ENCODE data around the gene UNC5B.
A peak's percentile ranks its signal among the peaks of the same experiment; 100 is the strongest.

The UNC5B gene

DNA sequence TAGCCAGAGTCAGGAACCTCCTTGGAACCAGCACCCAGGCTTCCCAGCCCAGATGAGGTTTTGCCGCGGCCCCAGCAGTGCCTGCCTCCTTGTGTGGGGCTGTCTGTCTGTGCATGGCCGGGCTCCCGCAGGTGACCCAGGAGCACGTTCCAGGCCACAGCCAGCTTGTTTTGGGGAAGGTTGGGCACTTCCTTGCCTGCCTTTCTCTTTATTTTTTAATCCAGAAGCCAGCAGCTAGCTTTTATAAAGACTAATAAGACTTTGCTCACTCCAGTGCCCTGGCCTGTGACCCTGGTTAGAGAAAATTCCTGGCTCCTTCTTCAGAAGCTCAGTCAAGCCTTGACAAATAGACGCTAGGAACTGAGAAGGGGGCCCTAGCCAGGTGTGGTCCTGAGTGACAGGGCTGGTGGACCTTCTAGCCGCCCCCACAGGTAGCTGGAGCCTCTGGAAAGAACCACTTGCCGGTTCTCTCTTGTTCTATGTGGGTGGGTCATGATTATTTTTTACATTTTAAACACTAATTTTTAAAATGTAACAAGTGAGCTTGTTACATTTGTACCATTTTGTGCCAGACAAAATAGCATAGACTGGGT, 107.5 kb downstream of the UNC5B start:
- DNase-seq (ENCODE audit: low spot score), result no peak

DNA sequence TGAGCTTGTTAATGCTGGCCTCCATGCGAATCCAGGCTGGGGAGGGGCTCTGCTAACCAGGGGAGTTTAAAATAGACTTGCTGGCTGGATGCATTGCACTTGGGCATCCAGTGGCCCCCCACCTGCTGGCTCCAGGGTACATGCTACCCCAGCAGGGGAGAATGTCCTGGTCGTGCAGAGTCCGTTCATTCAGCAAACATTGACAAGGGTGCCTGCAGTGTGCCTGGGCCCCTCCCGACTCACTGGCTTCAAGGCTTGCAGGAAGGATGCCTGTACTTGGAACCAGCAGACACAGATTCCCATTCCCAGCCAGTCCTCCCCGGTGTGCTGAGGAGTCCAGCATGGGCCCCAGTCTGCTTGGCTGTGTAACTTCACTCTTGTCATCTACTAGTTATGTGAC, 108.2 kb downstream of the UNC5B start:
- no peak for DNase-seq (ENCODE audit: low spot score)

DNA sequence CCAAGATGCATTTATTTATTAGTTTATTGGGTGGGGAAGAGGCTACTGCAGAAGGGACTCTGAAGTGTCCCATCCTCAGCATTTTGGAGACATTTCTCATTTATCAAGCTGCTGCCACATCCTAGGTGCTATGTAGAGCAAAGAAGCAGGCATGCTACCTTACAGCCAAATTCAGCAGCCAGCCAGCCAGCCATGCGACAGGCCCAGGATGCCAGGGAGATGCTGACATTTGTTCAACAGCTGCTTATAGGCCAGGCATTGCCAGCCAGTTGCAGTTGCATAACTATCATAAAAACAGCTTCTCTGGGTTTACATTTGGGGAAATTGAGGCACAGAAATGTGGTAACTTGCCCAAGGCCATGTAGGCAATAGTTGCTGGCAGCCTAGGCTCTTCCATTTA, 109.0 kb downstream of the UNC5B start:
- no peak for DNase-seq (ENCODE audit: low spot score)

DNA sequence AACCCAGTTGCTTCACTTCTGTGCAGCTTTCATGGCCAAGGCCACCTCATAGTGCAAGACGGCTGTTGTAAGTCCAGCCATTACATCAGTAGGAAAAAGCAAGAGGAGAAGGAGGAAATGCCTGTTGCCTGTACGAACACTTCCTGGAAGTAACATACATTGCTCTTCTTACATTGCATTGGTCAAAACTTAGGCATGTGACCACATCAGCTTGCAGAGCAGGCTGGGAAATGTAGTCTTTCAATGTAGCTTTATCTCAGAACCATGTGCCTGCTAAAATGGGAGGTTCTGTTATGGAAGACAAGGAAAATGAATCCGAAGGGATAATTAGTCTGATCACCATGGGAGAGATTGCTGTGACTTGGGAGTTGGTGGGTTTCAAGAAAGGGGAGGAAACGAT, 111.0 kb downstream of the UNC5B start:
- no peak for DNase-seq (ENCODE audit: low spot score)

DNA sequence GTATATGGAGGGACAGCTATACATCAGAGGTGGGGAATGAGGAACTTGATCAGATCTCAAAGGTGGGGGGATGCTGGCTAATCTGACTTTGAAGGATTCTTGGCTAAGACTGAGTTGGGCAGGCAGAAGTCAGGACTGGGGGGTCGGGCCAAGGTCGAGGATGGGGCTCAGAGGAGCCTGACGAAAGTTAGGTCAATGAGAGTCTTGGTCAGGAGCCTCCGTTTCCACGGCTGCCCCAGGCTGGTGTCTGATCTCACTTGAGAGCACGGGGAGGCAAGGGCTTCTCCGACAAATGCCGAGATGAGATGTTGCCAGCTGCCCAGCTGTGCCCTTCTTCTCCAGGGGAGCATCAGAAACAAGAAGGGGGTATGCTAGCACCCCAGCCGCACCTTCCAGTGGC, 112.4 kb downstream of the UNC5B start:
- no peak for DNase-seq (ENCODE audit: low spot score)

DNA sequence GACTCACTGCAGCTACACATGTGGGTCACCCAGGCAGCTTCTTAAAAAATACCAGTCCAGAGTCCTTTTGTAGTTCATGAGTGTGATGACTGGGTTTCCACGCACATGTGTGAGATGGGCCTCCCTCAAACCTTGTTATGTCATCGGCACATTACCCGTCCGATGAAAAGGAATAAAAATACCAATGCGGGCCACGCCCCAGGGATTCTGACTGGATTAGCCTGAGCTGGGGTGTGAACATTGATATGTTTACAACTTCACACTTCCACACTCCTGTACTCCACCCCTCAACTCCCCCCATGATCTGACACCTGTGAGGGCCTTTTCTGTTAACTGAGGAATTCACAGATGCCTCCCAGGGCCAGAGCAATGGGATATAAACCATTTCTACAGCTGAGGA, 112.9 kb downstream of the UNC5B start:
- DNase-seq (ENCODE audit: low spot score), result no peak

DNA sequence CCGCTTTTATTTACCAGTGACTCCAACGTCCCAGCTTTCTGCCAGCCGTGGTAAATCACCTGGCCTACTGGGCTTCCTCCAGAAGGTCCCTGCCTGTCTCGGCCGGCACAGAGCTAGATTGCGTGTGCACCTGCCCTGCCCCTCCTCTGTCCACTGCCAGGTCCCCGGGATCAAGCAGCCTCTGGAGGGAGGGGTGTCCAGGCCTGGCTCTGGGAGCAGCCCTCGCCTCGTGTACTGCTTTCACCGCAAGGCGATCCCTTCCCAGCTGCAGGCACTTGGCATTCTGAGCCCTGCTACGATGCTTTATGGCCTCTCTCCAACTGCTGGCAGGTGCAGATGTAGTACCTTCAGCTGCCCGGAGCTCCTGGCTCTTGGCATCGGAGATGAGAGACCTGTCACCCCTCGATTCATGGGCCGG, 114.1 kb downstream of the UNC5B start:
- no peak for DNase-seq (ENCODE audit: low spot score)

DNA sequence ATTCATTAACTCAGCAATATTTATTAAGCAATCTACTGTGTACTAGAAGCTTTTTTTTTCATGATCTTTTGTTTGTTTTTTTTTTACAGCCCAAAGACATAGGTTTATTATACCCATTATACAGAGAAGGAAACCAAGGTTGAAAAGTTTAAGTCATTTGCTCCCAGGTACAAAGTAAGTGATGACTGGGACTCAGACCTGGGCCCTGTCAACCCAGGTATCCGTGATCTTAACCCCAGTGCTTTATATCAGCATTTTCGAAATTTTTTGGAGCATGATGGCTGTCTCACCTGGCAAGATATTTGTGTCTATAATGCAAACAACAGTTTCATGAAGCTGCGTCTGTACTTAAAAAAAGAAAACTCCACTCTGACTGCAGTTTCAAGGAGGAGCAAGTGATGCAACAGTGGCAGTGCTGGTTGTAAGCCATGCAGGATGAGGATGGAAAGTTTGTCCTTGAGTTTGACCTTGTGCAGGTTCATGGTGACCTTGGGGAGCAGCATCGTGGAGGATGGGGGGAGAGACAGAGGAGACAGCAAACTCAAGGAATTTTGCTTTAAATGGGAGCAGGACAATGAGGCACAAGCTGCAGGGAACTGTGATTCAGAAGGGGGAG, 118.5 kb downstream of the UNC5B start:
- DNase-seq (ENCODE audit: low spot score), result no peak

DNA sequence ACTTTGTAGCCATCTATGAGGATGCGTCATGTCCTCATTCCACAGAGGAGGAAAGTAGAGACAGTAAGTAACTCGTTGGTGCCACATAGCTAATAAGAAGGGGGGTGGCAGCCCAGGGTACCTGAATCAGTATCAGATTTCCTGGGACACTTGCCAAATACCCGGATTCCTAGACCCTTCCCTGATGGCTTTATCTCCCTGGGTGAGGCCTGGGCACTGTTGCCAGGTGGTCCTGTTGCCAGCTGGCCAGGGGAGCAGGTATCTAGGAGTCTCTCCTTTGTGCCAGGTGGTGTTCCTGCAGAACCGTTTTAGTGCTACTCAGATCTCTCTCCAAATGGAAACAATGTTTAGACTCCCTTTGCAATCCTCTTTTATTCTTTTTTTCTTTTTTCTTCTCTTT, 119.4 kb downstream of the UNC5B start:
- DNase-seq (ENCODE audit: low spot score), result no peak

DNA sequence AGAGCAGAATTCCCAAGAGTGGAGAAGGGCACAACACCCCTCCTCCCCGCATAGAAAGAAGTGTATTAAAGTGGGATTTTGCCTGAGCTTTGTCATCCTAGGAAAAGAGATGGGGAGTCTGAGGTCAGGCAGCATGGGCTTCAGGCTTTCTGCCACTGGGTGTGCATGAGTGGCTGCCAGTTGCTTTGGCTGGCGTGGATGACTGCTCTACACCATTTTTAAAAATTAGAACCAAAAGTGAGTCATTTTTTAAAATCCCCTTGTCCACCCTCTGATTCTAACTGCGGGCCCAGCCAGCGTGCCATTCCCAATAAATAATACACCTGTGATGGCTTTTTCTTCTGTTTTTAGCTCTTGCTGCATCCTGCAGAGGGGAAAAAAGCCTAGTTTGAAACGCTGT, 120.1 kb downstream of the UNC5B start:
- DNase-seq (ENCODE audit: low spot score), result no peak

DNA sequence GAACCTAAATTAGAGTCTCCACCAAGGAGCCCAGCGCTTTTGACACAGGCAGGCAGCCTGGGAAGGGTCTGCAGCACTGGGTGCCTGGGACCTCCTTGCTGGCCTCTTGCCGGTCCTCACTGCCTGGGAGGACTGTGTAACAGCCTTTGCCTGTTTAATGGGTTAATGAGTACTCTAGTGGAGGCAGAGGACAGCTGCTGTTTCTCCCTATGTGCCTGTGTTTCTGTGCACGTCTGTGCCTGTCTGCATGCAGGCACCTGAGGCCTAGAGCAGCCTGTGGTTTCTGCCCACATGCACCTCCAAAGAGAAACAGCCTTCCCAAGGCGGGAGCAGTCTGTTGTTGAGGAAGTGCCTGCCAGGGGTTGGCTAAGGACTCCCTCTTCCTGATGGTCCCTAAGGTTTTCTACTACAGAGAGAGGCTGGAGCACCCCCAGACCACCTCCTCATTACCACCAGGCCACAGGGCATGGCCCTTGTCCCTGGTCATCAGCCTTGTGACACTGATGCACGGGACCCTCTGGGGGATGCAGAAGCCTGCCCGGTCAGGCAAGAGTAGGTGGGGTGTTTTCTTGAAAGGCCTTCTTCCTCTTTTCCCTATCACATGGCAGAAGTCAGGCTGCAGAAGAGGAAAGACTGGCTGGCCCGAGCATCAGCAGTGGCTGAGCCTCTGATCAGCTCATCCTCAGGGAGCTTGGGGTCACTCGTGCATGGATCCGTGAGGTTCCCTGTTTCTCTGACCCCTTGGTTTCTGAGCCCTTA, 120.9 kb downstream of the UNC5B start:
- DNase-seq (ENCODE audit: low spot score), result no peak

DNA sequence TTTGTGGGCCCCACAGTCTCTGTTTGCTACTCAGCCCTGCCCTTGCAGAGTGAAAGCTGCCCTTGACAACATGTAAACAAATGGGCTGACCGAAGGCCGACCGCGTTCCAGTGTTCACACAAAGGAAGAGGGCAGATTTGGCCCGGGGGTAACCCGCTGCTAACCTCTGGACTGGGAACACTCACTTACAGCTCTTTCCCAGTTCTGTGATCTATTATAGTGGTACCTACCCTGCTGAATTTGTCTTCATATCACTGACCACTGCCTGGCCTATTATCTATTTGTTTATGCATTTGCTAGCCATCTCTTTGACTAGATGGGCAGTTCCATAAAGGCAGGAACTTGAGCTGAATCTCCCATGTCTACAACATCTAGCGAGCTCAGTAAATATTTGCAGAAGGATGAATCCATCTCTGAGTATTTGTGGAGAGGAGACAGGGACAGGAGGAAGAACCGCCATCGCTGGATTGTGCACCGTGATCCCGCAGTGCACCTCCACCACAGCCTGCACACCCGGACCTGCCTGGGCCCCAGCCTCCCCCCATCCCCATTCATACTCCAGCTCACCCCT, 121.9 kb downstream of the UNC5B start:
- no peak for DNase-seq (ENCODE audit: low spot score)

DNA sequence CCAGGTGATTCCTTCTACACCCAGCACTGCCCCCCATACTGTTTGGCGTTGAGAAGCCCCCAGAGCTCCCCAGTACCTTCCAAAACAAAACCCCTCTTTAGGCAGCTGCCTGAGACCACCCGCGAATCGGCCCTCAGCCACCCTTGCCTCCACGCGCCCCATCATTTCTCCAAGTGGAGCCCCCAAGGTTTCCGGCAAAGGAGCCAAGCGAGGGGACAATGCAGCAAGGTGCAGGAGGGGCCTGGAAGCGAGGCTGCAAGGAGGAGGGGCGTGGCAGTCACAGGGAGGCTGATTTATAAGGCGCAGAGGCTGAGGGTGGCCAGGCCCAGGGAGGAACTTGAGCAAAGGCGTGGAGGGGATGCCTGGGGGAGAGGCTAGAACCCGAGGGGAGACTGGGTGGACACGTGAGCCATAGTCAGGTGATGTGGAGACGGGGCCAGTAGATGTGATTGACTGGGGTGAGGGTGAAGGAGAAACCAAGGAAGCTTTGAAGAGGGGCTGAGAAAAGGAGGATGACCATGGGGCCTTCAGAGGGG, 122.9 kb downstream of the UNC5B start:
- DNase-seq (ENCODE audit: low spot score), result no peak

DNA sequence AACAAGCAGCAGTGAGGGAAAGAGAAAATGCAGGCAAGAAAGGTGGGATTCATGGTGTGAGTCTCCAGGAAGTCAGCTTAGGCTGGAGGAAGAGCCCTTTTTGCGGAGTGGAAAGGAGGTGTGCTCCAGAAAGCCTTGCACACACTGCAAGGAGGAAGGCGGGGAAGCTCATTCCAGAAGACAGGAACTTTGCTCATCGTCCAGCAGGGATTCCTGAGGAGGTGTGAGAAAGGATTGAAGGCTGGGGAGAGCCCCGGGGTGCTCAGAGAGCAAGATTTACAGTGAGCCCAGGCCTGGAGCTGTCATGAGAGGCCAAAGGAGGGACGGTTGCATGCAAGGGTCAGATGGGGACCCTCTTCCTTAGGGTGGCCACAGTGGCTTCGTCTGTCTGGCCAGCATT, 124.3 kb downstream of the UNC5B start:
- no peak for DNase-seq (ENCODE audit: low spot score)

DNA sequence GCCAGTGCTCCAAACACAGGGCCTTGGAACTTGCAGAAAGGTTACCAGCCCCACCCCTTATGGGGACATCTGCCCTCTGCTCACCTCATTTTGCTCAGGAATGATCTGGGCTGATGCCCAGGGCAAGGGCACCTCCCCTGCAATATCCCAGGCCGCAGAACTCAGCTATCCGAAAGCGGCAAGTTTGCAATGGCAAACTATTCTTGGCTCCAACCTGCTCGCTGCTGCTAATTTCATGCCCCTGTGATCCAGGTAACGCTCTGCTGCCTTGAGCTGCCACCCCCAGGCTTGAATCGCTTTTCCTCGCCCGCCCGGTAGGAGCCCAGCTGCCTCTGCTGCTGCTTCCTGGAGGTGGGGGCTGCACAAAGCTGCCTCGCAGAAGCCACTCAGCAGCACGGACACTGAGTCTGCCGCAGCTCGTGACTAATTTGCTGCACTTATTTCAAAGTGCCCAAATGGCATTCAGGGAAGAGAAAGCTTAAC, 124.9 kb downstream of the UNC5B start:
- DNase-seq (ENCODE audit: low spot score), result no peak

DNA sequence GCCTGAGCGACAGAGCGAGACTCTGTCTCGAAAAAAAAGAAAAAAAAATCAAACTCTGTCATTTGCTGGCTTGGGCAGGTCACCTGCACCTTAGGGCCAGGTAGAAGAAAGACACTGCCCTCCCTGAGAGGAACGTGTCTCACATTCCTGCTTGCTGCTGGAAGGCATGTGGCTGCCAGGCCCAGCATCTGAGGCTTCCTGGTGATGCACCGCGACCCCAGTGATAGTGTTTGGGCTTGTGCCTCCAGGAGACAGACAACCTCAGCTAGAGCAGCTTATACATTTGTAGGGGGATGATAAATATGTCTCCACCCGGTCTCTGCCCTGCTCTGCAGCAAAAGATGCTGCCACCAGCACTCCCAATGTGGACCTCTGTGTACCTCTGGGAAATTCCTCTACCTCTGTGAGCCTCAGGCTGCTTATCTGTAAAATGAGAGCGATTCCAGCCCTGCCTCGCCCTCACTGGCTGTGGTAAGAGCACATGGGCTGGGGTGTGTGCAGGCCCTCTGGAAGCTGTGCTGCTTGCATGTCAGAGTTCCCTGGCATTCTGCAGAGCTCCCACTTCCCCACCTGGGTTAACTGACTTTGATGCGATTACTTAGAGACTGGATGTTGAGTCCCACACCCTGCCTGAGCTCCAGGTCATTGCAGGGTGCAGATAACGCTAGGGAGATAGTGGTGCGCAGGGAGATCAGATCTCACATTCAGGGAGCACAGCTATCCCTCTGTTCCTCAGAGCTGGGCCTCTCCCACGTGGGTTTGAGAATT, 126.5 kb downstream of the UNC5B start:
- no peak for DNase-seq (ENCODE audit: low spot score)

DNA sequence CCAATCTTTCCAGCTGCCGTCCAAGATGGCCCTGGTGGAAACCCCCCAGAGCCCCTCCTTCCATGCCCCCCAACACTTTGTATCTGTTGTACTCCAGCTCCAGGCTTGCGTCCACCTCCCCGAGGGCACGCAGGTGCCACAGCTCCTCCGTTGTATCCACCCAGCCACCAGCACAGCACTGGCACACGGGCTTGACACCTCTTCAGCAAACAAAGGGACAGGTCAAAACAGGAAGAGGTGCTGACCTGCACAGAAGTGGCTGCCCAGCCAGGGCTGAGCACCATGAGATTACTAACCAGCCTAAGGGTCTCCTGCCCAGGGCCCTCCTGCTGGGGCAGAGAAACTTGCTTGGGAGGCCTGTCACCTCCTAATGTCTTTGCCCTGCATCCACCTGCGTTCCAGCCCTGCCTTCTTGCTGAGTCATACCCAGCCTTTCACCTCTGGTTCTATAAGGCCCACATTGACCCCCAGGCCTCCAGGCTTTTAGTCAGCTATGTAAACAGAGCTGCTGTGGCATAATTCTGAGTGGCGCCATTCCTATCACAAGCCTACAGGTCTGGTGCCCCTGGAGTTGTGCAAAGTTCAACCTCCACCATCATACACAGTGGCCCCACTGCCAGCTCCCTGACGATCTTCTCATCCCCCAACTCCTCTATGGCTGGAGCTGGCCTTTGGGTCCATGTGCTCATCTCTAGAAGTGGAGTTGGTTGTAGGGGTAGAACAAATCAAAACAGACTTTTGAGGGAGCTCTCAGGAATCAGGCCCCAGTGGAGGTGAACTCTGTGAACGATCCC, 127.6 kb downstream of the UNC5B start:
- peak; percentile 45 for DNase-seq (ENCODE audit: low spot score)

DNA sequence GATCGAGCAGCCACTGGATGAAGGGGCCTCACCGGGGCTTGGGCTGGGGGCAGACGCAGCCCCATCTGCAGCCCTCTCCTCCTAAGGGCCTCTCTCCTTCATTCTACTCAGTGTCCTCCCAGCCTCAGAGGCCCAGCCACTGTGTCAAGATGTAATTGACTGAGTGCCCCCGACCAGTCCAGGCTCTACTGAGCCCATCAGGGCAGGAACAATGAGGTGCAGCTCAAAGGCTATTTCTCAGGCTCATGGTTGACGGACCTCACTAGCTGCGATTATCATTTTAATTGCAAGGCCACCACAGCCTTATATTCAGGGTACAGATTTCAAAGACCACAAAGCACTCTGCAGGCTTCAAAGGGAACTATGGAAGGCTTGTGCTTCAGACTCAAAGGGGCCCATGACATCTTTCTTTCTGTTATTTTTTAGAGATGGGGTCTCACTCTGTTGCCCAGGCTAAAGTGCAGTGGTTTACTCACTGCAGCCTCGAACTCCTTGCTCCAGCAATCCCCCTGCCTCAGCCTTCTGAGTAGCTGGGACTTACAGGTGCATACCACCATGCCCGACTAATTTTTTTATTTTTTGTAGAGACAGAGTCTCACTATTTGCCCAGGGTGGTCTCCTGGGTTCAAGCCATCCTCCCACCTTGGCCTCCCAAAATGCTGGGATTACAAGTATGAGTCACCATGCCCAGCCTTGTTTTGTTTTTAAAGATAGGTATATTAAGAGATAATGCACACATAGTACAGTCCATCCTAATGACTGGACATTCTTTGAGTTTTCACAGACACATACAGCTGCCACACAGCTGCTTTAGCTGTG, 130.4 kb downstream of the UNC5B start:
- no peak for DNase-seq (ENCODE audit: low spot score)

DNA sequence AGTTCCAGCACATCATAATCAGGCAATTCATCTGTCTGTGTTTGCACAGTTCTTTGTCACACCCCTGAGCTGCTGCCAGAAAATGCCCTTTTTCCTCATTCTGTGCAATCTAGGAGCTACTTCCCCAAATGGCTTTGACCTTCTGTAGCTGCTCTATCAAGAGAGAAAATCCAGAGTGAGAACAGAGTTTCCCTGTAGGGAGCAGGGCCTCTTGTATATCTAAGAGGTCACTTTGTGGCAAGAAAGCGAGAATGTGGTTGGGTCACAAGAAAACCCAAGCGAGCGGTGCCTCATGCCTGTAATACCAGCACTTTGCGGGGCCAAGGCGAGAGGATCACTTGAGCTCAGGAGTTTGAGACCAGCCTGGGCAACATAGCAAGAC, 131.0 kb downstream of the UNC5B start:
- DNase-seq (ENCODE audit: low spot score), result peak; percentile 40

DNA sequence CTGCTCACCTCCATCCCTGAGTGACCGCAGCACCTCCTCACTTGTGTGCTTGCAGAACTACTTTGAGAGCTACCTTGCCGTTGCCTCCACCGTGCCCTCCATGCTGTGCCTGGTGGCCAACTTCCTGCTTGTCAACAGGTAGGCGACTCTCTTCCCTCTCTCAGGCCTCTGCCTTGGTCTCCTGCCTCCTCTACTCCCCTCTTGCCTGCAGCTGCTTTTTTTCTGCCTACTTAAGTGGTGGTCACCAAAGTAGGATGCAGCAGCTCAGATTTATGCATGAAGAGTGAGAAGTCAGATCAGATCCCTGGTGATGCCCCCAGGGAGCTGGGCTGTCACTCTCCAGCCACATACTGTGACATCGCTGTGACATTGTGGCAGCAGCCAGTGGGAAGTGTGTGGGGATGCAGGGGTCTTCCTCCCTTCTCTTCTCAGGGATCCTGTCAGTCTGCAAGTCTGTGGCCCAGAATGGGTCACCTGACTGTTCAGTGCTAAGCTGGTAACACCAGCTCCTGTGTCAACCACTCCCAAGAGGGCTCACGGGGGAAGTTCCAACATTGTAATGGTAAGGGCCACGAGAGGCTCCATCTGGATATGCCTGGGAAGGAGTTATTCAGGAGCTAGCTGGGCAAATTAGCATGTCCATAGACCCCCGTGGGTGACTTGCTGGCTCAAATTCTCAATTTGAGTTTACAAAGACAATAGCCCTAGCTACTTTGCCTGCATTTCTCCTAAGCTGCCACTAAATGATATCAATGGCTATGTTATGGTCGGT, 132.0 kb downstream of the UNC5B start:
- no peak for DNase-seq (ENCODE audit: low spot score)

Data from HuH-7 (cell line).